Psoas muscle (tissue), 8 donors: ENCODE measurements around the gene MRRF. TPM values are rescaled to one million over a fixed set of nuclear protein-coding genes. Genes with fewer than 3 reads are reported as not detected.

Experiments used
- ATAC-seq, 4 donors: fragments of 200-7000 bp; cut with Tn5 transposase; one replicate each; pipeline ENCODE4 v1.9.1; 2020; ENCODE audit warnings: moderate library complexity in 3 of 4, mild to moderate bottlenecking in 2 of 4
- DNase-seq, 2 donors: peaks; one replicate each; pipeline ENCODE4 v3.0.0-alpha.2; 2020
- H3K27ac ChIP-seq: fragments of 200-600 bp; one replicate; pipeline ENCODE4 v1.8.0; 2022
- H3K27me3 ChIP-seq, 3 donors: fragments of 200-600 bp in 1 of 3; one replicate each; pipeline versions ENCODE4 v1.6.1 to v1.8.0; 2013 to 2022; ENCODE audit warnings: low read length in 2 of 3, mild to moderate bottlenecking in 2 of 3, moderate library complexity in 1 of 3; ENCODE audit not compliant: insufficient read depth in 3 of 3
- H3K36me3 ChIP-seq, 2 donors: fragments of 200-600 bp in 1 of 2; one replicate each; pipeline versions ENCODE4 v1.6.1 to v1.8.0; 2013 to 2022; ENCODE audit warnings: low read depth in 1 of 2, mild to moderate bottlenecking in 1 of 2, moderate library complexity in 1 of 2; ENCODE audit not compliant: insufficient read depth in 1 of 2
- H3K4me1 ChIP-seq: fragments of 200-600 bp; one replicate; pipeline ENCODE4 v1.8.0; 2022
- H3K4me3 ChIP-seq: fragments of 200-600 bp; one replicate; pipeline ENCODE4 v1.8.0; 2022; ENCODE audit warnings: mild to moderate bottlenecking
- H3K9me3 ChIP-seq: fragments of 200-600 bp; one replicate; pipeline ENCODE4 v1.8.0; 2022
- WGBS, 3 donors: extraction: QIAGEN DNeasy Blood & Tissue Kit; methylation state at CpG; one replicate each; pipeline versions ENCODE4 v1.1.6 to v1.1.7; 2013; 5-methylcytosine and 5-hydroxymethylcytosine counted together
- intact Hi-C, 2 donors: fragments of 100-400 bp; cut with DNase I; formaldehyde crosslinking; loops; one replicate each; pipeline versions ENCODE4 v1.11.0 to v1.14.2; 2022
- polyA plus RNA-seq, 3 donors: library from polyadenylated mRNA; stranded (reverse); fragments of 200-250 nt; gene quantifications; one replicate each; pipeline ENCODE4 v1.2.3, GENCODE V29; 2013
- total RNA-seq, 4 donors: library from RNA; stranded (reverse); fragmentation: NEBNext Ultra II Directional in 2 of 4; extraction: Animal tissue kit (Norgen Biotek cat#: 25700) in 2 of 4; gene quantifications; one replicate each; pipeline versions ENCODE4 v1.2.1 to v1.2.4, GENCODE V29; 2021 to 2023
- TF ChIP-seq, protein P1 (sequence below): fragments of 200-600 bp; IDR thresholded peaks from one replicate; pipeline ENCODE4 v1.8.0; 2022; ENCODE audit warnings: antibody characterized with exemption
- donor health status: healthy with polysubstance abuse.
- donor health status: DM: no; HTN: no; CAD: no; lungs with moderate emphysema.
- donor health status: Bipolar disorder and iron deficiency.
- donor health status: healthy.
- donor health status: DM: yes; HTN: yes; CAD: no.
- donor health status: DM: no; HTN: no; CAD: no.
- donor health status: DM: no; HTN: no; CAD: no.
- donor health status: DM: yes; HTN: yes; CAD: no.

MRRF gene
- total and polyA plus RNA-seq, 7 donors: 23.5 to 61.4 (median 42.8) TPM

GRCh38 chr9:122225312-122226141 lies 39.2 kb upstream of the MRRF start:
- Histone ChIP-seq H3K4me3 (no peak overlapping the region), H3K4me1 (no peaks in the 10 kb centered on the region), H3K27me3 (peaks cover 0 to 92% (median 42%) of the 10 kb centered on the region in 3 donors), H3K27ac (no peak overlapping the region), H3K36me3 (no peaks in the 10 kb centered on the region), H3K9me3 (no peaks in the 10 kb centered on the region)
- TF ChIP-seq, protein P1, sequence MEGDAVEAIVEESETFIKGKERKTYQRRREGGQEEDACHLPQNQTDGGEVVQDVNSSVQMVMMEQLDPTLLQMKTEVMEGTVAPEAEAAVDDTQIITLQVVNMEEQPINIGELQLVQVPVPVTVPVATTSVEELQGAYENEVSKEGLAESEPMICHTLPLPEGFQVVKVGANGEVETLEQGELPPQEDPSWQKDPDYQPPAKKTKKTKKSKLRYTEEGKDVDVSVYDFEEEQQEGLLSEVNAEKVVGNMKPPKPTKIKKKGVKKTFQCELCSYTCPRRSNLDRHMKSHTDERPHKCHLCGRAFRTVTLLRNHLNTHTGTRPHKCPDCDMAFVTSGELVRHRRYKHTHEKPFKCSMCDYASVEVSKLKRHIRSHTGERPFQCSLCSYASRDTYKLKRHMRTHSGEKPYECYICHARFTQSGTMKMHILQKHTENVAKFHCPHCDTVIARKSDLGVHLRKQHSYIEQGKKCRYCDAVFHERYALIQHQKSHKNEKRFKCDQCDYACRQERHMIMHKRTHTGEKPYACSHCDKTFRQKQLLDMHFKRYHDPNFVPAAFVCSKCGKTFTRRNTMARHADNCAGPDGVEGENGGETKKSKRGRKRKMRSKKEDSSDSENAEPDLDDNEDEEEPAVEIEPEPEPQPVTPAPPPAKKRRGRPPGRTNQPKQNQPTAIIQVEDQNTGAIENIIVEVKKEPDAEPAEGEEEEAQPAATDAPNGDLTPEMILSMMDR: no peak
- intact Hi-C loops: loop anchor here in 1 of 2 donors (5.0 kb wide), 1 partner anchor 127 kb away; no protein-coding TSS in a partner anchor
- ATAC-seq (no peak), DNase-seq (no peak)
- WGBS, 3 donors: 76 to 80% (median 79%) methylated on average over 51 of the region's 51 CpGs

DNA sequence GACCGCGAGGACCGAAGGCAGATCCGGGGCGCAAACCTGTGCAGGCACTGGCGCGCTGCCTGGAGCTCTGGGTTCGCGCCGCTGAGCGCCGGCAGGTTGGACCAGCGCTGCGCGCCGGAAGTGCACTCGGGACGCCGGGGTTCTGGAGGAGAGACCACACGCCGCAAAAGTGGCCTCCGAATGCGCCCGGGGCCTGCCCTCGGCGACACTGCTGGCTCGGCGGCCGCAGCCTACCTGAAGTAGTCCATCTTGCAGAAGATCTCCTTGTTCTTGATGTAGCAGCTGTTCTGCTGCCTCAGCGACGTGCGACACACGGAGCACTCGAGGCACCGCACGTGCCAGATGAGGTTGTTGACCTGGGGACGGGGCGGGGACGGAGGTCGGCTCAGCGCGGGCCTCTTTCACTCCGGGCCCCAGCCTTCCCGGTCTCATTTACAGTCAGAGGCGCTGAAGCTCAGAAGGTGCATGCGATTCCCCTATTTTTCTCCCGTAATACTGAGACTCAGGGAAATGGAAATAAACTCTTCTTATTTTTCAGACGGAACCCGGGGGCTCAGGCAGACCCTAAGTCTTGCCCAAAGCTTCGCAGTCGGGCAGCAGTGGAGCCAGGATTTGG lies 38.4 kb upstream of the MRRF start:
- ATAC-seq: no peak
- TF ChIP-seq, protein P1: no peak
- Histone ChIP-seq H3K27ac (no peak overlapping the region), H3K9me3 (no peaks in the 10 kb centered on the region), H3K4me3 (peak overlapping the region; percentile 64), H3K36me3 (no peaks in the 10 kb centered on the region), H3K27me3 (peaks cover 0 to 92% (median 43%) of the 10 kb centered on the region in 3 donors), H3K4me1 (no peaks in the 10 kb centered on the region)
- DNase-seq: no peak
- 52 to 69% (median 68%) methylated on average over 49 to 51 of the region's 51 CpGs for WGBS, 3 donors
- intact Hi-C loops: loop anchor here in 1 of 2 donors (5.0 kb wide), 1 partner anchor 126 kb away; no protein-coding TSS in a partner anchor

- intact Hi-C loops: loop anchor here in 1 of 2 donors (5.0 kb wide), 1 partner anchor 125 kb away; no protein-coding TSS in a partner anchor
- ATAC-seq (peak in 2 of 4 donors; percentile 16 to 47), DNase-seq (no peak)
- TF ChIP-seq, protein P1: no peak
- H3K9me3 ChIP-seq: no peaks in the 10 kb centered on the region
- no peaks in the 10 kb centered on the region for H3K4me1 ChIP-seq
- H3K36me3 ChIP-seq: no peaks in the 10 kb centered on the region
- no peak overlapping the region for H3K27ac ChIP-seq
- H3K27me3 ChIP-seq: peaks cover 0 to 86% (median 39%) of the 10 kb centered on the region in 3 donors
- H3K4me3 ChIP-seq: peak overlapping the region; percentile 64
- WGBS, 3 donors: 35 to 40% (median 39%) methylated on average over 54 to 59 of the region's 59 CpGs
Observed at GRCh38 chr9:122226758-122227574, 37.7 kb upstream of the MRRF start.

GRCh38 chr9:122227575-122227900 lies 37.1 kb upstream of the MRRF start:
- TF ChIP-seq, protein P1: no peak
- intact Hi-C loops: loop anchor here in 1 of 2 donors (5.0 kb wide), 1 partner anchor 125 kb away; no protein-coding TSS in a partner anchor
- Histone ChIP-seq H3K9me3 (no peaks in the 10 kb centered on the region), H3K4me1 (no peaks in the 10 kb centered on the region), H3K4me3 (peak overlapping the region; percentile 64), H3K27ac (no peak overlapping the region), H3K27me3 (peaks cover 0 to 80% (median 39%) of the 10 kb centered on the region in 3 donors), H3K36me3 (no peaks in the 10 kb centered on the region)
- DNase-seq: no peak
- WGBS, 3 donors: 16 to 28% (median 26%) methylated on average over 10 of the region's 10 CpGs
- no peak for ATAC-seq
